ENCODE data around the gene RNF145. TPM values are rescaled to one million over a fixed set of nuclear protein-coding genes. Genes with fewer than 3 reads are reported as not detected.

RNF145 gene
- total RNA-seq, 1 experiment from 2014 or later, result 13.7 TPM

GRCh38 chr5:159123700-159124099, 85.7 kb downstream of the RNF145 start:
- TF ChIP-seq CTCF (conservative IDR thresholded peaks at IDR 0.05; ENCODE audit: low read depth, low read length) (no peak), EZH2 (IDR thresholded peaks at IDR 0.05; ENCODE audit: low read length, unreplicated experiment) (no peak), EZH2phosphoT487 (IDR thresholded peaks at IDR 0.05; ENCODE audit: borderline replicate concordance, low read length) (no peak)
- H3K79me2 ChIP-seq (ENCODE audit: low read length), result no peaks in the 10 kb centered on the region
- POLR2A ChIA-PET (ENCODE audit: unreplicated experiment), result no interaction called here
- no peak overlapping the region for H2AFZ ChIP-seq (ENCODE audit: low read length)
- H3K9me3 ChIP-seq (ENCODE audit: low read length), result no peaks in the 10 kb centered on the region
- no peaks in the 10 kb centered on the region for H3K9me2 ChIP-seq (replicated peaks; ENCODE audit: low read length)
- H3K27ac ChIP-seq (ENCODE audit: low read length), result no peak overlapping the region
- intact Hi-C loops (cut with micrococcal nuclease), result no loop called here
- H3K36me3 ChIP-seq (ENCODE audit: low read depth, low read length), result no peaks in the 10 kb centered on the region
- DNase-seq, result no peak
- CTCF ChIA-PET, result no interaction called here
- ATAC-seq, result no peak
- H4K20me1 ChIP-seq (ENCODE audit: low read length), result no peaks in the 10 kb centered on the region
- no peak overlapping the region for H3K9ac ChIP-seq (ENCODE audit: low read length)
- H3K4me1 ChIP-seq (ENCODE audit: insufficient read depth, low read length), result no peaks in the 10 kb centered on the region
- H3K27me3 ChIP-seq (ENCODE audit: low read length), result peaks cover 22% of the 10 kb centered on the region
- H3K4me2 ChIP-seq (ENCODE audit: low read length), result no peak overlapping the region
- no peaks in the 10 kb centered on the region for H3F3A ChIP-seq (ENCODE audit: low read length, unreplicated experiment)
- no TSS peak for BruUV-seq (replicated peaks)
- no peak overlapping the region for H3K4me3 ChIP-seq (ENCODE audit: low read length)

- Histone ChIP-seq H3K9ac (ENCODE audit: low read length) (no peak overlapping the region), H3K36me3 (ENCODE audit: low read depth, low read length) (no peaks in the 10 kb centered on the region), H3K79me2 (ENCODE audit: low read length) (no peaks in the 10 kb centered on the region), H3K27ac (ENCODE audit: low read length) (no peak overlapping the region), H3K27me3 (ENCODE audit: low read length) (peaks cover 19% of the 10 kb centered on the region), H2AFZ (ENCODE audit: low read length) (no peak overlapping the region), H3K9me2 (replicated peaks; ENCODE audit: low read length) (no peaks in the 10 kb centered on the region), H4K20me1 (ENCODE audit: low read length) (no peaks in the 10 kb centered on the region), H3K4me3 (ENCODE audit: low read length) (no peak overlapping the region), H3K4me2 (ENCODE audit: low read length) (no peak overlapping the region), H3K4me1 (ENCODE audit: insufficient read depth, low read length) (no peaks in the 10 kb centered on the region), H3F3A (ENCODE audit: low read length, unreplicated experiment) (no peaks in the 10 kb centered on the region), H3K9me3 (ENCODE audit: low read length) (no peaks in the 10 kb centered on the region)
- ATAC-seq (no peak), DNase-seq (no peak)
- BruUV-seq (replicated peaks), result no TSS peak
- TF ChIP-seq CTCF (conservative IDR thresholded peaks at IDR 0.05; ENCODE audit: low read depth, low read length) (no peak), EZH2 (IDR thresholded peaks at IDR 0.05; ENCODE audit: low read length, unreplicated experiment) (no peak)
- ChIA-PET POLR2A (ENCODE audit: unreplicated experiment) (no interaction called here), CTCF (no interaction called here)
- intact Hi-C loops (cut with micrococcal nuclease), result no loop called here
Observed at GRCh38 chr5:159123189-159123588, 86.2 kb downstream of the RNF145 start.

GRCh38 chr5:159121061-159121460, 88.3 kb downstream of the RNF145 start:
- H3K79me2 ChIP-seq (ENCODE audit: low read length), result no peaks in the 10 kb centered on the region
- H2AFZ ChIP-seq (ENCODE audit: low read length), result no peak overlapping the region
- BruUV-seq (replicated peaks), result no TSS peak
- no peaks in the 10 kb centered on the region for H3K9me3 ChIP-seq (ENCODE audit: low read length)
- no peaks in the 10 kb centered on the region for H3F3A ChIP-seq (ENCODE audit: low read length, unreplicated experiment)
- no peak overlapping the region for H3K27ac ChIP-seq (ENCODE audit: low read length)
- H4K20me1 ChIP-seq (ENCODE audit: low read length), result no peaks in the 10 kb centered on the region
- CTCF ChIA-PET, result no interaction called here
- DNase-seq (no peak), ATAC-seq (no peak)
- H3K4me3 ChIP-seq (ENCODE audit: low read length), result no peak overlapping the region
- no peaks in the 10 kb centered on the region for H3K9me2 ChIP-seq (replicated peaks; ENCODE audit: low read length)
- no peaks in the 10 kb centered on the region for H3K4me1 ChIP-seq (ENCODE audit: insufficient read depth, low read length)
- no peaks in the 10 kb centered on the region for H3K36me3 ChIP-seq (ENCODE audit: low read depth, low read length)
- H3K9ac ChIP-seq (ENCODE audit: low read length), result no peak overlapping the region
- POLR2A ChIA-PET (ENCODE audit: unreplicated experiment), result no interaction called here
- H3K4me2 ChIP-seq (ENCODE audit: low read length), result no peak overlapping the region
- TF ChIP-seq CTCF (conservative IDR thresholded peaks at IDR 0.05; ENCODE audit: low read depth, low read length), result no peak
- no peak for TF ChIP-seq EZH2phosphoT487 (IDR thresholded peaks at IDR 0.05; ENCODE audit: borderline replicate concordance, low read length)
- TF ChIP-seq EZH2 (IDR thresholded peaks at IDR 0.05; ENCODE audit: low read length, unreplicated experiment), result no peak
- H3K27me3 ChIP-seq (ENCODE audit: low read length), result no peaks in the 10 kb centered on the region
- intact Hi-C loops (cut with micrococcal nuclease), result no loop called here

All from PC-3 (cell line).